H9 (cell line): ENCODE data around the gene CBLB. TPM values are rescaled to one million over a fixed set of nuclear protein-coding genes. Genes with fewer than 3 reads are reported as not detected.

Experiments used
- DNase-seq: peaks from one replicate; pipeline ENCODE4 v3.0.0-alpha.2; 2017
- H2AFZ ChIP-seq: one replicate; pipeline ENCODE4 v1.6.1; 2013; ENCODE audit warnings: mild to moderate bottlenecking, low read length, control low read depth, moderate library complexity
- H2AK5ac ChIP-seq: 2 replicates; pipeline ENCODE4 v1.6.1; 2013; ENCODE audit warnings: low read length, control low read depth, mixed read lengths; ENCODE audit not compliant: insufficient read length
- H2BK120ac ChIP-seq: one replicate; pipeline ENCODE4 v1.6.1; 2013; ENCODE audit warnings: low read depth, mild to moderate bottlenecking, low read length, control low read depth, inconsistent platforms; ENCODE audit not compliant: poor library complexity, severe bottlenecking
- H2BK12ac ChIP-seq: 2 replicates; pipeline ENCODE4 v1.6.1; 2013; ENCODE audit warnings: low read length, control low read depth, mixed read lengths, low read depth; ENCODE audit not compliant: insufficient read length
- H2BK15ac ChIP-seq: 2 replicates; pipeline ENCODE4 v1.6.1; 2013; ENCODE audit warnings: low read depth, low read length, control low read depth
- H2BK20ac ChIP-seq: one replicate; pipeline ENCODE4 v1.6.1; 2013; ENCODE audit warnings: low read depth, mild to moderate bottlenecking, low read length, control low read depth, inconsistent platforms; ENCODE audit not compliant: poor library complexity, severe bottlenecking
- H2BK5ac ChIP-seq: 2 replicates; pipeline ENCODE4 v1.6.1; 2013; ENCODE audit warnings: low read length, control low read depth, mixed read lengths; ENCODE audit not compliant: insufficient read length
- H3K14ac ChIP-seq: 2 replicates; pipeline ENCODE4 v1.6.1; 2013; ENCODE audit warnings: low read length, control low read depth; ENCODE audit not compliant: insufficient read depth
- H3K18ac ChIP-seq: 2 replicates; pipeline ENCODE4 v1.6.1; 2013; ENCODE audit warnings: low read depth, mild to moderate bottlenecking, mixed read lengths, low read length, control low read depth; ENCODE audit not compliant: insufficient read length
- H3K23ac ChIP-seq: 2 replicates; pipeline ENCODE4 v1.6.1; 2013; ENCODE audit warnings: low read length, control low read depth, mixed read lengths, low read depth; ENCODE audit not compliant: insufficient read length
- H3K23me2 ChIP-seq: 2 replicates; pipeline ENCODE4 v1.6.1; 2013; ENCODE audit warnings: low read depth, mild to moderate bottlenecking, mixed read lengths, low read length, control low read depth; ENCODE audit not compliant: insufficient read length, poor library complexity, severe bottlenecking
- H3K27ac ChIP-seq: 2 replicates; pipeline ENCODE4 v1.5.1; 2013; ENCODE audit warnings: low read length, control low read depth, mixed read lengths, low read depth; ENCODE audit not compliant: insufficient read length
- H3K27me3 ChIP-seq: 2 replicates; pipeline ENCODE4 v1.6.1; 2013; ENCODE audit warnings: low read length, control low read depth, inconsistent platforms; ENCODE audit not compliant: insufficient read depth
- H3K4ac ChIP-seq: 2 replicates; pipeline ENCODE4 v1.6.1; 2013; ENCODE audit warnings: low read depth, mild to moderate bottlenecking, control low read depth, inconsistent platforms, low read length, moderate library complexity
- H3K4me1 ChIP-seq: 2 replicates; pipeline ENCODE4 v1.6.1; 2013; ENCODE audit warnings: low read length, control low read depth, inconsistent platforms; ENCODE audit not compliant: insufficient read depth
- H3K4me2 ChIP-seq: 2 replicates; pipeline ENCODE4 v1.6.1; 2013; ENCODE audit warnings: low read length, control low read depth, mixed read lengths; ENCODE audit not compliant: insufficient read length, insufficient read depth
- H3K56ac ChIP-seq: 2 replicates; pipeline ENCODE4 v1.6.1; 2013; ENCODE audit warnings: low read depth, mild to moderate bottlenecking, mixed read lengths, low read length, control low read depth; ENCODE audit not compliant: insufficient read length
- H3K79me1 ChIP-seq: 2 replicates; pipeline ENCODE4 v1.6.1; 2013; ENCODE audit warnings: low read depth, mild to moderate bottlenecking, moderate library complexity, low read length, control low read depth, inconsistent platforms; ENCODE audit not compliant: insufficient read depth, poor library complexity, severe bottlenecking
- H3K79me2 ChIP-seq: 2 replicates; pipeline ENCODE4 v1.6.1; 2013; ENCODE audit warnings: low read length, control low read depth, inconsistent platforms; ENCODE audit not compliant: insufficient read depth
- H3K9ac ChIP-seq: 2 replicates; pipeline ENCODE4 v1.6.1; 2013; ENCODE audit warnings: low read length, control low read depth, mixed read lengths; ENCODE audit not compliant: insufficient read length; ENCODE audit errors: extremely low read depth
- H3K9me3 ChIP-seq: one replicate; pipeline ENCODE4 v1.6.1; 2013; ENCODE audit warnings: low read depth, low read length, inconsistent platforms; ENCODE audit not compliant: control insufficient read depth
- H3T11ph ChIP-seq: one replicate; pipeline ENCODE4 v1.6.1; 2013; ENCODE audit warnings: mild to moderate bottlenecking, low read length, control low read depth, inconsistent platforms
- H4K20me1 ChIP-seq: one replicate; pipeline ENCODE4 v1.6.1; 2013; ENCODE audit not compliant: control insufficient read depth, insufficient read length, insufficient read depth
- H4K5ac ChIP-seq: 2 replicates; pipeline ENCODE4 v1.6.1; 2013; ENCODE audit warnings: low read depth, mild to moderate bottlenecking, mixed read lengths, low read length, control low read depth; ENCODE audit not compliant: insufficient read length
- H4K8ac ChIP-seq: replicated peaks from 2 replicates; pipeline ENCODE4 v1.6.1; 2013; ENCODE audit warnings: low read length, control low read depth, mixed read lengths, low read depth; ENCODE audit not compliant: insufficient read length
- H4K91ac ChIP-seq: 2 replicates; pipeline ENCODE4 v1.6.1; 2013; ENCODE audit warnings: low read depth, mild to moderate bottlenecking, moderate library complexity, mixed read lengths, low read length, control low read depth; ENCODE audit not compliant: insufficient read length
- H3K27ac Mint-ChIP-seq, 3 experiments: 2 replicates in 2 of 3; 3 replicates in 1 of 3; pipeline ENCODE4 v1.8.0; 2020 to 2021; ENCODE audit warnings: mixed read lengths in 3 of 3, mild to moderate bottlenecking in 1 of 3, moderate library complexity in 1 of 3
- H3K27me3 Mint-ChIP-seq: 2 replicates; pipeline ENCODE4 v1.8.0; 2021; ENCODE audit warnings: low read depth, mild to moderate bottlenecking, moderate library complexity, mixed read lengths
- H3K36me3 Mint-ChIP-seq, 3 experiments: 2 replicates in 2 of 3; 3 replicates in 1 of 3; pipeline ENCODE4 v1.8.0; 2020 to 2021; ENCODE audit warnings: low read depth in 3 of 3, mixed read lengths in 3 of 3; ENCODE audit not compliant: insufficient read depth in 1 of 3
- H3K4me1 Mint-ChIP-seq, 2 experiments: 2 replicates each; pipeline ENCODE4 v1.8.0; 2020; ENCODE audit warnings: mixed read lengths in 2 of 2
- H3K4me3 Mint-ChIP-seq, 2 experiments: 2 replicates in 1 of 2; 3 replicates in 1 of 2; pipeline ENCODE4 v1.8.0; 2020 to 2021; ENCODE audit warnings: mild to moderate bottlenecking in 2 of 2, mixed read lengths in 2 of 2, moderate library complexity in 1 of 2
- H3K9me3 Mint-ChIP-seq, 2 experiments: 2 replicates in 1 of 2; 3 replicates in 1 of 2; pipeline ENCODE4 v1.8.0; 2020; ENCODE audit warnings: mild to moderate bottlenecking in 2 of 2, mixed read lengths in 2 of 2, moderate library complexity in 1 of 2
- CTCF ChIP-seq: fragments of 200-600 bp; sonication (generic); conservative IDR thresholded peaks from 3 replicates; pipeline ENCODE4 v1.8.0; 2021; ENCODE audit warnings: antibody characterized with exemption, mild to moderate bottlenecking
- WGBS: extraction: QIAGEN DNeasy Blood & Tissue Kit; methylation state at CpG from one replicate; pipeline ENCODE4 v1.1.7; 2013; ENCODE audit warnings: missing lambda C conversion rate, low lambda C conversion rate, mixed read lengths; ENCODE audit not compliant: insufficient read length; ENCODE audit errors: extremely low coverage; 5-methylcytosine and 5-hydroxymethylcytosine counted together
- total RNA-seq: library from RNA; stranded (reverse); gene quantifications from 2 replicates; pipeline ENCODE4 v1.2.1, GENCODE V29; 2021

Gene CBLB
- total RNA-seq, 1 experiment from 2014 or later: 25.7 TPM

- no peak overlapping the region for H3K14ac ChIP-seq
- Mint-ChIP-seq H3K27me3 (no peaks in the 10 kb centered on the region), H3K4me3 (no peak overlapping the region), H3K36me3 (no peaks in the 10 kb centered on the region; a peak in 1 of 7 replicates), H3K4me1 (peaks cover 25 to 31% of the 10 kb centered on the region in 2 experiments), H3K27ac (no peak overlapping the region), H3K9me3 (no peaks in the 10 kb centered on the region)
- no CpG with 5 or more reads among the region's 7 CpGs for WGBS
- H4K5ac ChIP-seq: no peak overlapping the region
- no peaks in the 10 kb centered on the region for H3K27me3 ChIP-seq
- H2BK12ac ChIP-seq: no peak overlapping the region
- no peaks in the 10 kb centered on the region for H3K9me3 ChIP-seq
- no peak overlapping the region for H4K8ac ChIP-seq
- H3K18ac ChIP-seq: no peak overlapping the region
- no peak overlapping the region for H2BK5ac ChIP-seq
- no peak overlapping the region for H2AFZ ChIP-seq
- H2BK20ac ChIP-seq: no peak overlapping the region
- no peak overlapping the region for H2BK15ac ChIP-seq
- H3K79me1 ChIP-seq: no peaks in the 10 kb centered on the region
- peaks cover 4% of the 10 kb centered on the region; the same call in 1 of the 2 replicates for H3K4me1 ChIP-seq
- H3K79me2 ChIP-seq: no peaks in the 10 kb centered on the region
- no peak overlapping the region for H2AK5ac ChIP-seq
- no peaks in the 10 kb centered on the region for H4K20me1 ChIP-seq
- no peak overlapping the region for H3K56ac ChIP-seq
- H3K23me2 ChIP-seq: no peaks in the 10 kb centered on the region
- no peak overlapping the region for H3K4ac ChIP-seq
- no peak overlapping the region for H3K27ac ChIP-seq
- no peak overlapping the region for H2BK120ac ChIP-seq
- no peak overlapping the region for H4K91ac ChIP-seq
- no peak overlapping the region for H3K4me2 ChIP-seq
- no peak for DNase-seq
- no peak overlapping the region for H3T11ph ChIP-seq
- no peak overlapping the region for H3K9ac ChIP-seq
- no peak for TF ChIP-seq CTCF
- H3K23ac ChIP-seq: no peak overlapping the region
Measured at GRCh38 chr3:105805404-105805803, 63.4 kb downstream of the CBLB start.
